Renal cortex interstitium (tissue), 11 donors: Measurements from ENCODE around the gene CTDSPL2. TPM values are rescaled to one million over a fixed set of nuclear protein-coding genes. Genes with fewer than 3 reads are reported as not detected.

Source experiments
- DNase-seq, 11 donors: peaks; one replicate each; pipeline ENCODE4 v3.0.0-alpha.2; 2013; ENCODE audit warnings: low read depth in 9 of 11, low spot score in 4 of 11; ENCODE audit errors: extremely low read depth in 1 of 11
- polyA plus RNA-seq, 3 donors: library from polyadenylated mRNA; unstranded; fragments of 120-200 nt; gene quantifications; one replicate each; pipeline ENCODE4 v1.2.1, GENCODE V29; 2013; ENCODE audit not compliant: insufficient read length in 3 of 3

CTDSPL2 gene
- polyA plus RNA-seq, 3 donors = 56.7 to 70.1 (median 58.7) TPM

DNA sequence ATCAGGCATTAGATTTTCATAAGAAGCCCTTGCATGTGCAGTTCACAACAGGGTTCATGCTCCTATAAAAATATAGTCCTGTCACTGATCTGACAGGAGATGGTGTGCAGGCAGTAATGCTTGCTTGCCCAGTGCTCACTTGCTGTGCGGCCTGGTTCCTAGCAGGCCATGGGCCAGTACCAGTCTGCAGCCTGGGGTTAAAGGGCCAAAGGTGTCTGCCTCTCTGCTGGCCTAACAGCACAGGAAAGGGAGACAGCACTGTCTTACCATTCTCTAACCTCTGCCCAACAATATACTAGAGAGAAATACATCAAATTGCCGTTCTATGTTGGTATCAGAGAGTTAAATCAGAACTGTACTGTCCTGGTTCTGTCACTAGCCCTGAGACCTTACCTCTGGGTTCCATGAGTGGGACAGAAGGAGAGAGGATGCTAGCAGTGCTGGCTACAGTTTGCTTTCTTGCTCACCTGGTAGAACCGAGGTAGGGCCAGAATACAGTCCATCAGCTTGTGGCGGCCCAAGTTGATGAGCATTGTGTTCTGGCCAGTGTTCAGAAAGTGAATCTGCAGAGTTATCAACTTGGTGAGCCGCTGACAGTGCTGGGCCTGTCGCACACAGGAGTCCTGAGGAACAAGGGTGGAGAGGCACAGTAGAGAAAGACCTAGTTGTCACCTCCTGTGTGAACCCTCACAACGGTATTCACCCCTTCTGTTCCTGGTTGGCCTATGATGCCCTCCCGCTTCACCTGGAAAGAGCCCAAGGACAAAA is 138.1 kb downstream of the CTDSPL2 start:
- no peak for DNase-seq

DNA sequence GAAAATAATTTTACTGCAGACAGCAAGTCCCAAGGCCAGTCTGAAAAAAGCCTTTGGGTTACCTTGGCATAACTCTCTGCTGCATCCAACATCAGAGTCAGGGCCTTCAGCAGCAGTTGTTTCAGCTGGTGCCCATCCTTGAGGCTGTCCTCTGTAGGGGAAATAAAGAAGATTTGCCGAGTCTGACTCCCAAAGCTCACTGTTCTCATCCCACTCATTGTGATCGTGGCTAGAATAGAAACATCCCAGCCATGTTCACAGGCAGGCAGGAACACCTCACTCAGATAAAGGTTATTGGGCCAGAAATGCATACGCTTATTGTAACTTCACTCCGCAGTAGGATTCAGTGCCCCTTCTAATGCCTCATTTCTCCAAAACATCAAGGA is 138.7 kb downstream of the CTDSPL2 start:
- DNase-seq = no peak

DNA sequence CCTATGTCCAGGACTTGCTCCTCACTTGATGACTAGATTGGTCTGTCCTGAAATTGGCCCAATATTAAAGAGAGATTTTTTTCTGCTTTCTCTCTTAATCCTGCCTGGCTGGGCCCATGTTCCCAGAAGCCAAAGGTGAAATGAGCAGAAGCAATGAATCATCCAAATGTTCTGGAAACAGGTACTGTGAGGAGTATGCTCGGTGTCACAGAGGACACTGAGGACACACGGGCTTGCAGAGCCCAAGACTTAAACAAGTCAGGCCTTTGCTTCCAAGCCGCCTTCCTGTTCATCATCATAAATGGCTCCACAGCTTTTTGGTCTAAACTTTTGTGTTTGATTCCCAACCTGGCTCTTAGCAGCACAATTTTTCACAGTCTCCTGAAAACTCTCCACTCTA is 140.9 kb downstream of the CTDSPL2 start:
- no peak for DNase-seq

DNA sequence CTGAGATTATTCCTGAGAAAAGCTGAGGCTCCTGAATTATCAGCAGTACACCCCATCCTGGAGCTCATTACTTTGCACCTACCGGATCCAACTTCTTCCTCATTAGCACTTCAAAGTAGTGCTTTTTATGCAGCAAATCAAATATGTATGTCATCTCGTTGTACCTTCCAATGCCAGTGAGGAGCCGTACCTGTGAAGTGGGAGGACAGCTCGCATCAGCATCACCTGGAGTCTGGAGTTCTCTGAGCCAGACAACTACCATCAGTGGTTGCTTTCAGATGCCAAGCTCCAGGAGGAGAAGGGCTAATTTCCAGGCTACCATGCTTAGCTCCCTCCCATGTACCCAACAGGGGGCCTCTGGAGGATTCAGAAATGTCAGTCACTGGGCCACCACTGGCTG is 141.9 kb downstream of the CTDSPL2 start:
- DNase-seq = no peak

DNA sequence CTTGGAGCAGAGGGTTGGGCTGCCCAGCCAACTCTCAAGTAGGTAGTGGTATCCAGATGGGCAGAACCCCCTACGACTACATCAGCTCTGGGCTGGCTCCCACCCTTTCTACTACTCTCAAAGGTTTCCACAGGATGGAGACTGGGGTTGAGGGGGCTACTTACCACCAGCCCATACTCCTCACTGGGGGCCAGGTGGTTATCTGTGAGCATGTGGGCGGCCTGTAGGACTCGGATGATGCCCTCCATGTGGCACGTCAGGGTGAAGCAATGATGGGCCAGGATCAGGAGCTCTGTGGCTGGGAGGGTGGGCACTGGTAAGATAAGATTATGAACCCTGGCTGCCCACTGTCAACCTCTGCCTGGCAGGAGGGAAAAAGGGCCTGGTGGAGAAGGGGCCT is 142.9 kb downstream of the CTDSPL2 start:
- no peak for DNase-seq

DNA sequence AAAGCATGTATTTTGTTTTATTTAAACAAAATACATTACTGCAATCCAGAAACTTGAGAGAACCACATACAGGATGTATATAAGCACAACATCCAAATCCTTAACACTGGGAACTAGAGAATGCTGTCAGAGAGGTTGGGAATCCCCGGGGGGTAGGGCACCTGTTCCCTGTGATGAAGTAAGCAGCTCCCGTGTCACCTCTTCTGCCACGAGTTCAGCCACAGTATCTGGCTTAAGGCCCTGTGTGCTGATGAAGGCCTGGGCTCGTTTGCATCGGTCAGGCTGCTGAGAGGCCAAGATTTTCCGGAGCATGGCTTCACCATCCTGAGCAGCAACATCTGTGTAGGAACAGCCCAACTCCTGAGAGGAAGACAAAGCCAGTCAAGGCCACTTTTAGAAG is 146.0 kb downstream of the CTDSPL2 start:
- no peak for DNase-seq

DNA sequence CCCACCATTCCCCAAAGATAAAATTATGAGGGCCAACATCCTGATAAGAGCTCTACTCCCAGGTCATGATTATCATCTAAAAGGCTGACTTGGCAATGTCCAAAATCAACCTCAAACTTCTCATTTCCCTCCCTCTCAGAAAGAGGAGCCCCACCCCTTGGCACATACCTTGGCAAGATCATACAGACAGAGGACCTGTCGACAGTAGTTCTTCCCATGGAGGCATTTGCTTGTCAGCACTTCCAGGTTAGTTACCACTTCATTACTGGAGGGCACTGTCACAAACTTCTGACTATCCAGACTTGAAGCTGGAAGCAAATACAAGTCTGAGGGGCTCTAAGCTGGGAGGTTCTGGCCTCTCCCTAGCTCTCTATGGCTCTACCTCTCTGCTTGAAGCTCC is 147.3 kb downstream of the CTDSPL2 start:
- no peak for DNase-seq

Other genes starting within 250 kb of the CTDSPL2 start
- gene FRMD5, start 232.4 kb upstream of the CTDSPL2 start, polyA plus RNA-seq = 1 to 10 TPM; 1.2 to 1.6 (median 1.5) TPM
- gene GOLM2, start 138.9 kb upstream of the CTDSPL2 start, polyA plus RNA-seq = 100 to 1,000 TPM in 2 of 3 donors, 10 to 100 TPM in 1; 100.0 to 126 (median 109) TPM
- 100 to 1,000 TPM in 2 of 3 donors, 10 to 100 TPM in 1; 97.8 to 135 (median 114) TPM for gene EIF3J, start 109.5 kb downstream of the CTDSPL2 start, polyA plus RNA-seq
- gene SPG11, start 236.0 kb downstream of the CTDSPL2 start, polyA plus RNA-seq = 10 to 100 TPM; 65.0 to 89.3 (median 77.2) TPM